HG03025 (cell line): Measurements from ENCODE around the gene AFF3.
"Not testable (repeated sequence)": the region's sequence is repeated elsewhere in the genome, so short reads cannot be mapped to it uniquely, and the experiment has no call there.

ENCODE experiments used
- ATAC-seq: cut with Tn5 transposase; IDR thresholded peaks from one replicate; pipeline ENCODE4 v1.9.1; 2021; ENCODE audit warnings: mild to moderate bottlenecking, moderate library complexity; ENCODE audit not compliant: unreplicated experiment, low FRiP score

AFF3 gene

DNA sequence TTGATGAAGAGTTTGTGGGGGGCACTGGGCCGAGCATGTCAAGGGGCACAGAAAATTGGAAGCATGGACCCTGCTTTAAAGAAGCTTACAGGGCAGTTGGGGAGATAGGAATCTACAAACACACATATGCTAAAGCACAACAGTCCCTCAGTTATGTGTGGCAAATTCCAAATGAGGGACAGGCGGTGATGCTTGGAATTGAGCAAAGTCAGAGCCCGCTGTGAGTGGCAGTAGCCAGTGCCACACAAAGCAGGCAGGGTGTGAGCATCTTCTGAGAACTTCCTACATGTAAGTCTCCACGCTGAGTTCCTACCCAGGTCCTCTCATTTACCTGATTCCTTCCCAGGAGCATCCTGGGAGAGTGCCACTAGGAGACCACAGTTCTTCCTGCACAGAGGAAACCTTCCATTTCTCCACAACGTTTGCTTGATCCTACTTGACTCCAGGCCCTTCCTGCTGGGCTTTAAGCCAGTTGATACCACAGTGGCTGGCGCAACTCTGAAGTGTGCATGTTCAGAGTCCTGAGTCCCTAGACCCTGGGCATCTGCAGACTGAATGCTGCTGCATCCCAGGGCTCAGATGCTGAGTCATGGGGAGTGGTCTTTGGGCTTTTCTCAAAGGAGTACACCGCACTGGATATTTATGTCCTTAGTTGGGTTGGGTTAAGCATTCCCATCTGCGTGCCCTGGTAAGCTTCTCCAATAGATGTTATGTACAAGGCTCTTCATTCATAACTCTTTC lies 365.3 kb downstream of the AFF3 start:
- ATAC-seq: no peak

DNA sequence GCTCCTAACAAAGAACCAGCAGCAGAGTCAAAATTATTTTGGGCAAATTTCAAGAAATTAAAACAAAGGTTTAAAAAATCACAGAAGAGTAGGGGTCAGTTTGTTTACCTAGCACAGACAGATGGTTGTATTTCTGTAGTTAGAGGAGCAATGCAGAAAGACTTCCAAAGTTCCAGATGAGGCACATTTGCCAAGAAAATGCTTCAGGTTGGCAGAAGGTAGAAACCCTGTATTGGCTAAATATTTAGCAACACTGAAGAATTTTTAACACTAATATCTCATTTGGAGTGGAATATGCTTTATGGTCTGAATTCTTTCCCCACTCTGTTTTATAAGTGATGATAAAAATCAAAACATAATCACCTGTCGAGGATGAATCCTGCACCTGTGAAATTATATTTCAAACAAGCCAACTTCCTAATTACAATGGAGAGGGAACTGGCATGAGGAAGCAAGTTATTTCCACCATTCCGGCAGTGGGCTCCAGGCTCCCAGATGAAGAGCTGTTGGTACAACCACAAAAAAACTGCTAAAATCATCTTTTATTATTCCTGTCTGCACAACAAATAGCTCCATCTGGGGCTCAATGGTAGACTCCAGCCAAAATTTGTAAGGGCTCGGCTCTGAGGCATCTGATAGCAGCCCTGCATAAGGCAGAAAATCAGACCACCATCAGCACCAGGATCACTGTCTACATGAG lies 366.0 kb downstream of the AFF3 start:
- ATAC-seq: no peak

DNA sequence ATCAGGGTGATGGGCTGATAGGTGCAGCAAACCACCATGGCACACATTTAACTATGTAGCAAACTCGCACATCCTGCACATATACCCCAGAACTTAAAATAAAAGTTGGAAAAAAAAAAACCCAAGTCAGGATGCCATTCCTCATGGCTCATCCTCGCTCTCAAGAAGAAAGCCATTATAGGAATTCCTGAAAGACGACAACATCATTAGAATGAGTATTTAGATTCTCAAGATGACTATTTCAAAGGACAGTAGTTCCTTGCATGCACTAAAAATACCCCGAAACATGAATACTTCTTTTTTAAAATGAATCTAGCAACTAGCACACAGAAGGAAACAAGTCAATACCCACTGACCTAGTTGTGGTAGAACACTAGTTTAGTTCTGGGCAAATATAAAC lies 366.8 kb downstream of the AFF3 start:
- ATAC-seq: no peak

DNA sequence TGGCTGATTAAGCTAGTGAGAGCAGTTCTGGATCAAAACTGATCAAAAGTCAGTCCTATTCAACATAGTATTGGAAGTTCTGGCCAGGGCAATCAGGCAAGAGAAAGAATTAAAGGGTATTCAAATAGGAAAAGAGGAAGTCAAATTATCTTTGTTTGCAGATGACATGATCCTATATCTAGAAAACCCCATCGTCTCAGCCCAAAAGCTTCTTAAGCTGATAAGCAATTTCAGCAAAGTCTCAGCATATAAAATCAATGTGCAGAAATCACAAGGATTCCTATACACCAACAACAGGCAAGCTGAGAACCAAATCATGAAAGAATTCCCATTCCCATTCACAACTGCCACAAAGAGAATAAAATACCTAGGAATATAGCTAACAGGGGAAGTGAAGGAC lies 368.7 kb downstream of the AFF3 start:
- ATAC-seq: not testable (repeated sequence)

DNA sequence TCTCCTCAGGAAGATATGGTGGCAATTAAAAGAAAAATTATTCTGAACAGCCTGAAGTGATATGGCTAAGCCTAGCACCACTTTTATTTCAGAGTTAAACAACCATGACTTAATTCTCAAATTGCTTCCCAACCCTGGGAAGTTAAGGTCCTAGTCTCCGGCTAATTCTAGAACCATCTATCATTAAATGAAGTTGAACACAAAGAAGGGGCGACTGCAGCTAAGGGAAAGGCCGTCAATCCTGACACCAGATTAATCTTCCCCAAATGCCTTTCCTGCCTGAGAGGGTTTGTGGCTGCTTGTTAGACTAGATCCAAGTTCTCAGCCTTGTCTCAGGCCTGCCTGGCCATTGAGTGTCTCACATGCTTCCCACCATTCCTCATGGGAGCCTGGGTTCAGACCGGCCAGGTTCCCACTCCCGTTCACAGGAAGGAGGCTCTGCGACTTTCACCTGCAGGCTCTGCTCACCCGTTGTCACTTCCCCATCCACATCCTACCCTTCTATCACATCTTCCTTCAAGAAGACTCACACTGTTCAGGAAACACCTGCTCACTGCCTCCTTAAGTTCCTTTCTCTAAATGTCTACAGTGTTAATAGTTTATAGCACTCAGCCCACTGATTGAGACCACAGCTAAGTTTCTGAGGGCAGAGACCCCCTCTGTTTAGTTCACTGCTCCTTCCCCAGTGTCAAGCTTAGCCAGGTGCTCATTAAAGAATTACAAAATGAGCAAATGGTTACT lies 369.6 kb downstream of the AFF3 start:
- ATAC-seq: no peak

DNA sequence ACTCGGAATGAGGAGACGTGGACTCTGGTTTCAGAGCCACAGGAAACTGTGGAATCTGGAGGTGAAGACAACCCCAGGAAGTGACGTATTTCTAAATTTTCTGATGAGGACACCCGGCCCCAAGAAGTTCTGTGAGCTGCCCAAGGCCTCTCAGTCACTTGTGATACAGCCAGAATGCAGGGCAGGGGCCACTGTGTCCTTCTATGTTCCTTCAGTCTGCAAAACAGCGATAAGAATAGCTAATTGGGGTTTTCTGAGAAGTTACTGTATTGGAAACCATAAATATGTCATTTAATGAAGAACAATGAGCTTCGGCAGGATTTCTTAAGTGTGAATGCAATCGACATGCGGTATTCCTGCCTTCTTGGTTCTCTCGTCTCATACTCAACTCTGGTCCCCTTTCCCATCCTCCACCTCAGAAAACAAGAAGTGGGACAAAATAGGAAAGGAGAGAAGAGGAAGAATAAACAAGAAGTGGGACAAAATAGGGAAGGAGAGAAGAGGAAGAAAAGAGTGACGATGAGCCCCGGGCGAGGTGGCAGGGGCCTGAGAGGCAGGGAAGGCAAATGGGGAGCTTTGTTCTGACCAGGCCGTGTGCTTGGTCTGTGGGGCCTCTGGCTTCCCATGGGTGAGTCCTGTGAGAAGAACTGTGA lies 370.6 kb downstream of the AFF3 start:
- ATAC-seq: no peak

DNA sequence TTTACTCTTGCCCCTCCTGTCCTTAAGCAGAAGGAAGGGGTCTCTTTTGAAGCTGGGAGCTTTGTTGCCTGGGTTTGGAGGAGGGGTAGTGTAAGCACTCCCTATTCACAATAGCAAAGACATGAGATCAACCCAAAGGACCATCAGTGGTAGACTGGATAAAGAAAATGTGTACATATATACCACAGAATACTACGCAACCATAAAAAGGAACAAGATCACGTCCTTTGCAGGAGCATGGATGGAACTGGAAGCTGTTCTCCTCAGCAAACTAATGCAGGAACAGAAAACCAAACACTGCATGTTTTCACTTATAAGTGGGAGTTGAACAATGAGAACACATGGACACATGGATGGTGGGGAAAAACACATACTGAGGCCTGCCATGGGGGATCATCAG lies 371.5 kb downstream of the AFF3 start:
- ATAC-seq: no peak

DNA sequence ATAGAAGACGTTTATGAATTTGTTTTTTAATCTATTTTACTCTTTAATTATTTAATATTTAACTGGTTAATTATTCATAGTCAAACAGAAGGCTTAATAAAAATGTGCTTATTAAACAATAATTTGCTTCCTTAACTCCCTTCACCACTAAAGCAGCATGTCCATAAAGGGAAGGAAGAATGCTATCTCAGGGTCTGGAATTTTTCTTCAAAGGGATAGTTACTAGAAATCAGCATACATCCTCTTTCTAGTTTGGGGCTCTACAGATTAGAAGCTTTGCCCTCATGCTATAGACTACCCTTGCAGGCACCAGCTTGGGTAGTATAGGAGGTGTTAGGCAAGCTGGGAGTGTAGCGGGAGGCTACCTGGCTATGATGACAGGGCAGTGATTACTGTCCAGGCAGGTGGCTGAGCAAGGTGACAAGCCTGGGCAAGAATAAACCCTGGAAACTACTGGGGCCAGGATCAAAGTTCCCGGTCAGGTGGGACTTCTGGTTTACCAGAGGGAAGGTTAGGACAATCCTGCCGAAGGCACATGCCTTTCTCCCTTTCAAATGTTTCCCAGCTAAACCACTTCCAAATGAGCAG lies 376.6 kb downstream of the AFF3 start:
- ATAC-seq: no peak

DNA sequence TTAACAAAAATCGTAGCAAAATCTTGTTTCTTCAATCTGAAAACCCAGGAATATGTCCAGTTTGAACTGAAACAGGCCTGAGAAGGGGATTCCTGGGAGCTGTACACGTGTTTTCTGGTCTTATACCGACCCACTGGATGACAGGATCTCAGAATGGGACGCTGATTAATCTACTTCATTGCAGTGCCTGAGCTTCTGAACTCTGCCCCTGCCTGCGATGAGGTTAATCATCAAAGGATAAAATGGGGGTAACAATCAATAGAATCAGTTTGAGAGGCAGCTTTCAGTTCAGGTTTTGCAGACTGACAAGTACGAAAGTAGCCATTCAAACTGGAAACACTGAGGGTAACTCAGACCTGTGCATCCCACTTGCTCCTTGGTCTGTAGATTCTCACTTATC lies 378.6 kb downstream of the AFF3 start:
- ATAC-seq: no peak

DNA sequence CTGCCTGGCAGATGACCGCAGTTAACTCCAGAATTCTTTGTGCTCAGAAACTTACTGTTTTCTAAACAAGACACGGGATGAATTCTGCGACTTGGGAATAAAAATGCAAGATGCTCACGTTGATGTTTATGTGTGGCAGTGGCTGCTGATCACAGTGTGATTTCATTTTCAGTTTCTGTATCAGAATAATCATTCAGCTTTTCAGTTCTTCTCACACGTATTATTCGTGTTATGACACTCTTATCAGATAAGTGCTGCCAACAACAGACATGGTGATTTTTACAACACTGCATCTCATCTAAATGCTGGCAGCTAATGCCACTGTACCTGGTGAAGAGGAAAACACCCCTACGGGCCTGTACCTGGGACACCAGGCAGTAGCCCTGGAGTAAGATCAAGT lies 379.7 kb downstream of the AFF3 start:
- no peak for ATAC-seq

DNA sequence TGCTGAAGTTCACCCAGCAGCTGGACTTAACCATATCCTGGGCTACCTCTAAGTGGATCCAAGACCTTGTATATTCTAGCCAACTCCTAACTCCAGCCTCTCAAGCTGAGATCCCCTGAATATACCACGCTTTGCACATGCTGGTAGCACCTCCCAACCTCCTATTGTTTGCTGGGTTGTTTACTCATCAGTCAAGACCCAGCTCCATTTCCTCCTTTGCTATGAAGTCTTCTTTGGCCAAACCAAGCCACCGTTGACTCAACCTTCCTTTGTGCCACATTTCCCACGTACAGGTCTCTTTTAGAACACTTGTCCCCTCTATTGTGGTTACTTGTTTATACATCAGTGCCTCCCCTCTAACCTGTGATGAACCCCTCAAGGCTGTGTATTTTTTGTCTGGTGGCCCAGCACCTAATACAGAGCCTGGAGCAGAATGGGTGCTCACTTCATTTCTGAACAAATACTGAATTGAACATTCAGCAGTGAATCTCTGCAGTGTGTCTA lies 384.7 kb downstream of the AFF3 start:
- ATAC-seq: no peak

DNA sequence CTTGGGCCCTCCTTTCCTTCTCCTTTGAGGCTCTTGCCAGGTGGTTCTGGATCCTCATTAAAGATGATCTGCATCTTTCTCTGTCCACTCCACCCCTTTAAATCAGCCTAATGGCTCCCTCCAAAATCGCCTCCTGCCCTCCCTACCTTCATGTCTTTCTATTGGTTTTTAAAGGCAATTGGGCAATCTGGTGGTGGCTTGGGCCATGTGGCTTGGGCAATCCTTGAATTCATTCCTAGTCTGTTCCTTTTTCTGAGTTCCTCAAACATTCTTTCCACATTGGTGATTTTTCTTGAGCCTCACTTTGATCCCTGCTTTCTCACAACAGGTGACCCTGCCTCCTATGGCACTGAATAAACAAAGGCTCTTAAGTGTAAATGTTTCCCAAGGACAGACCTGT lies 386.3 kb downstream of the AFF3 start:
- no peak for ATAC-seq

DNA sequence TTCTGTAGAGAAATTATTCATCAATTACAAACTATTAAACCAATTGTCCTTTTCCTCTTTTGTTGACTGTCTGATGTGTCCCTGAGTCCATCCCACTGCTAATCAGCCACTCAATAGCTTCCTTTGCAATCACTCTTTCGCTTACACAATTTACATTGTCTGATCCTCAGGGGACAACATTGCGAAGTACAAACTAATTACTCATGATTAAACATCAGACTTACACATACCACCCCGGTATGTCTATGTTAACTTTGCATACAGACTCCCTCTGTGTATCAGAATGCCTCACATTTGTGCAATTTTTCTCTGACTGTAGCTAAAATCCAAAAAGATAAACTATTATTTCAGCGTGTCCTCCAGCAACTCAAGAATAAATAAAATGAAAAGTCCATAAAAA lies 388.2 kb downstream of the AFF3 start:
- ATAC-seq: no peak

DNA sequence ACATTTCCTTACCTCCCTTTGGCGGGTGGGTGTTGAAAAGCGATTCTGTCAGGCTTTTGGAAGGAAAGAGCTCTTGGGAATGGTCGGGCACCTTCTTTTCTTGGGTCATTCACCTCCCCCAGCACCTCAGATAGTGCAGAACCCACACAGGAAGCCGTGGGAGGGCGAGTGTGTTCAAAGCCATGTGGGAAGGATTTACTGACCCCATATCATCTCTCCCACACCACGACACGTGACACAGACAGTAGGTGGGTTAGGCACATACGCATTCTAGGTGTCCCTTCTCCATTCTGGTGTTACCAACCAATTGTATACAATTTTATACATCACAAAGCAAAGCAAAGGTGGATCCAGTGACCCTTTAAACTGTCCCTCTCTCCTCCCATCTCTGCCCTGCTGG lies 388.9 kb downstream of the AFF3 start:
- no peak for ATAC-seq

DNA sequence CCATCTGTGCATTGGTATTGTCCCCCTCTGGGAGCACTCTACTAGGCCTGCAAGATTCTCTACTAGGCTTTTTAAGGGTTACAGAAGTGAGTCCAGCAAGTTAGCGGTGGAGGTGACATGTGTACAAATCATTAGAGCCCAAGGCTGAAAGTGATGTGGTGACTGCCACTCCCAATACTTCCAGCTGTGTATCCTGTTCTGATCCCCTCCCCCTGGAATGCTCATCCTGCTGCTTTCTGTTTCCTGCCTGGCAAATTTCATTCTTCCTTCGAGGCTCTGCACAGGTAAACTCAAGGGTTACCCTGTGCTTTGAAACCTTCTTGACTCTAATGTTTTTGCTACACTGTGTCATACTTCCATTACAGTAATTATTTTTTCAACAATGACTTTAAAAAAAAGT lies 394.0 kb downstream of the AFF3 start:
- no peak for ATAC-seq

DNA sequence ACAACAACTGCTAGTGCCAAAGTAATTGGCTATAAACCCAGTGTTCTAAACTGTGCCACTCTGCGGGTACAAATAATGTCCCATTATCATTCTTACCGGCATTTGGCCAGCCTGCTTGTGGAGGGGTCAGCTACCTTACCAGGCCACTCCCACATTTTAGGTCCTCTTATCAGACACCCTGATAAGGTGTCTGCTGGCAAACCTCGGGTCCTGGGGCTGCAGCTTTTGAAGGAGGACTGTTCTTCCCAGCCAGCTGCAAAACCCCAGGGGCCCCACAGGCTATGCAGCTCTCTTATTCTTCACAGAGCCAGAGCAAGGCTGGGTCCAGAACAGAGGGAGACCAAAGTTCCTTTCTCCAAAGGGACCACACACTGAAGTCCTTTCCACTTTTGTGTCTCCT lies 394.5 kb downstream of the AFF3 start:
- ATAC-seq: no peak

DNA sequence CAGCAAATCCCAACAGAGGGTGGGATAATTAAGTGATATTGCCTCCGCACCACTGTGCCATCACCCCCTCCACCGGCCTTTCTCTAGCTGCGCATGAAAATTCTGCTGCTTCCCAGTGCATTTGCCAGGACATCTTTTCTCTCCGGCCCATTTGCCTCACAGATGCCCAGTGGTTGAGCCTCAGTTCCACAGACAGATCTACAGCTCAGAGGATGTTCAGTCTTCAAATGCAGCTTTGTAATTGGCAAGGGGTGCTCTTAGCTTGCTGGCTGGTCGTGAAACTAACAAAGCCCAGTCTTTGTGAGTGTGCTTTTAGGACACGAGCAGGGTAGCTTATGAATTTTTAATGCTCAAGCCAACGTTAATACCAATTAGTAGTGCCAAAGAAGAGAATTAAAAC lies 399.2 kb downstream of the AFF3 start:
- no peak for ATAC-seq

DNA sequence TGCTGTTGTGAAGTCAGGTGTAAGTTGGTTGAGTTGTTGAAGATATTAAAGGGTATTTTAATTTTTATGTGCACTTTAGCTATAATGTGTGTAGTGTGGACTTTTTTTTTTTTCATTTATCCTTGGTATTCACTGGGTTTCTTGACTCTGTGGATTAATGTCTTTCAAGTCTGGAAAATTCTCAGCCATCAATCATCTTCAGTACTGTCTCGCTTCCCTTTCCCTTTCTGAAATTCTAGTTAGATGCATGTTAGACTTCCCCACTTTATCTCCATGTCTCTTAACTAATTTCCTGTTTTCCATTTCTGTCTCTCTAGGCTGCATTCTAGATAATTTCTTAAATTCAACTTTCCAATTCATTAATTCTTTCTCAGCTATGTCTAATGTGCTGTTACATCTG lies 404.9 kb downstream of the AFF3 start:
- no peak for ATAC-seq

DNA sequence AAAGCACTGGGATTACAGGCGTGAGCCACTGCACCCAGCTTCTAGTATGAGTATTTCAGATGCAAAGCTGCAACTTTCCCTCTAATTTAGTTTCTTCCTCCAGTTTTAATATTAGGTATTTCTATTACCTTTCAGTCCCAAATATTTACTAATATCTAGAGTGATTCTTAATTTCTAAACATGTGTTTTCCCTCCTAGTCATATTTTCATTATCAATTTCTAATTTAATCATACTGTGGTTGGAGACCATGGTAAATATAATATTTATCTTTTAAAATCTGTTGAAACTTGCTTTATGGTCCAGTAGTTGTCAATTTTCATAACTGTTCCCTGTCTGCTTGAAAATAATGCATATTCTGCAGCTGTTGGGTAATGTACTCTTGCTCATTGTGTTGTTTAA lies 406.6 kb downstream of the AFF3 start:
- no peak for ATAC-seq

DNA sequence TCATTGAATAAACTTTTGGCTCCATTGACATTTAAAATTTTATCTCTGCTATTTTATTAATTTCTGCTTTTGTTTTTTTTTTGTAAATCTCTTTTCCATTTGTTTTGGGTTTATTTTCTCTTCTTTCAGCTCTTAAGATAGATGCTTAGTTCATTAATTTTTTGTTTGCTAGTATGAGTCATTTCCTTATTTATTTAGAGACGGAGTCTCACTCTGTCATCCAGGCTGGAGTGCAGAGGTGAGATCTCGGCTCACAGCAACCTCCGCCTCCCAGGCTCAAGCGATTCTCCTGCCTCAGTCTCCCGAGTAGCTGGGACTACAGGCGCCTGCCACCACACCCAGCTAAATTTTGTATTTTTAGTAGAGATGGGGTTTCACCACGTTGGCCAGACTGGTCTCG lies 407.1 kb downstream of the AFF3 start:
- not testable (repeated sequence) for ATAC-seq

DNA sequence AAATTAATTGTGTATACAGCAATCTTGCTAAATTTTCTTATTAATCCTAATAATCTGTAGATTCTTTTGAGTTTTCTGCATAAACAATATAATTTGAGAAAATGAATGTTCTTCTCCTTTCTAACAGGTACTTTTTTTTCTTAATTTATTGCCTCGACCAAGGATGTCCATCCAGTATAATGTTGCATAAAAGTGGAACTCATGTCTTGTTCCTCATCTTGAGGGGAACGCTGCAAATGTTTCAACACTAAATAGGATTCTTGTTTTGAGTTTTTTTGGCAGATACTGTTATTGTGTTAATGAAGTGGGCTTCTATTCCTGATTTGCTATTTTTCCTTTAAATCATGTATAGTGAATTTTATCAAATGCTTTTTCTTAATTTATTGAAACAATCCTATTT lies 408.2 kb downstream of the AFF3 start:
- ATAC-seq: no peak
